Measurements from ENCODE around the gene CCDC142. TPM values are rescaled to one million over a fixed set of nuclear protein-coding genes. Genes with fewer than 3 reads are reported as not detected.

The CCDC142 gene
- polyA plus RNA-seq, 1 of the 3 experiments (the other 2 are of a cell fraction): 8.7 TPM

DNA sequence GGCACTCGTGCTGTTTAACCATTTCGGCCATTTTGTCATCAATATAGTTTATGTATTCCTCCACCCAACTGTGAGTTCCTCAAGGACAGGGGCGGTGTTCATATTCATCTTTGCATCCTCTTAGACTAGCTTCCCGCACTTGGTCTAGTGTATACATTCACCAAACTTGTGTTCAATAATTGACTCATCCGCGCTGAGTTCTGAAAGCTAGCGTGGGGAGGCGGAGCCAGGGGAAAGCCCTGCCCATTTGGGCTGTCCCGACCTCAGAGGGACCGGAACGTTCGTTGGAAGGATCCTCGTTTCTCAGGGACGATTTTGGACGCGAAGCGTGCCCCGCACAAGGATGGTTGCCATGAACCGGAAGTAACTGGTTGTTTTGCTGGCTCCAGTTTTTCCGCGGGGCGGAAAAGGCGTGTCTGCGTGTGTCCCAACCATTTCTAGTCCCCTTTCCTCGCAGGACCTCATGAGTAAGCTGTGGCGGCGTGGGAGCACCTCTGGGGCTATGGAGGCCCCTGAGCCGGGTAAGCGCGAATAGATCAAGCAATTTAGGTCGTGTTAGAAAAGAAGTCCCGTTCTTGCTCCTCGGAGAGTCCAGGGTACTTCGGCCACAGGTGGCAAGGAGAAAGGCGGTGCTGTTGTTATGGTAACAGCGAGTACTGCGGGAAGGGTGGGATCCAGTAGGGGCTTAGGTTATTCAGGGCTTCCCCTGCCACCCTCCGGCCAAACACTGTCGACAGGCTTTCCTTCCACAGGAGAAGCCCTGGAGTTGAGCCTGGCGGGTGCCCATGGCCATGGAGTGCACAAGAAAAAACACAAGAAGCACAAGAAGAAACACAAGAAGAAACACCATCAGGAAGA lies 27.9 kb downstream of the CCDC142 start, which contains the start of gene INO80B:
Gene INO80B (plus strand): TSS at position 434 of the 858 bp plus-strand sequence. CDS start 30 bp downstream, at position 464.
- peak within 1 kb of the TSS; percentile 95 for H3K4me2 ChIP-seq
- H3K4me3 ChIP-seq (ENCODE audit: low read depth in 2 of 2, low read length in 1 of 2): peak within 1 kb of the TSS; percentile 88
- no peaks in the 10 kb centered on the region for H3K9me2 ChIP-seq
- H3K9ac ChIP-seq: peak within 1 kb of the TSS; percentile 74
- peaks cover 14 to 26% of the 10 kb centered on the region in 2 experiments; a peak in 3 of 4 replicates for H3K4me1 ChIP-seq (ENCODE audit: control insufficient read depth in 1 of 2, insufficient read depth in 2 of 2, low read depth in 1 of 2, low read length in 1 of 2)
- peaks cover 0 to 6% of the 10 kb centered on the region in 2 experiments for H3K36me3 ChIP-seq (replicated peaks in 1 of 2; ENCODE audit: control insufficient read depth in 1 of 2, insufficient read depth in 2 of 2, low read length in 1 of 2)
- no peaks in the 10 kb centered on the region for H3K9me3 ChIP-seq
- WGBS (ENCODE audit: low lambda C conversion rate): 1% methylated on average over 19 of the region's 40 CpGs
- peak within 1 kb of the TSS; percentile 33 to 77; a peak in 3 of 4 replicates for H3K27ac ChIP-seq (ENCODE audit: low read depth in 2 of 2, low read length in 1 of 2)
- peaks cover 29% of the 10 kb centered on the region for H3K79me2 ChIP-seq (ENCODE audit: insufficient read depth)
- ChIA-PET POLR2A (interaction anchor here (0.5 to 2.8 kb wide), 8 partner anchors 15 to 99 kb away, joined by 3 to 17 read pairs (median 5); partner anchors contain the start of genes C2orf81, CCDC142, LOXL3 and MRPL53), CTCF (interaction anchor here (1.0 to 3.0 kb wide), 8 partner anchors 10 to 205 kb away, joined by 3 to 10 read pairs (median 6); partner anchors contain the start of genes MOGS and PCGF1)
- no peaks in the 10 kb centered on the region for H3K27me3 ChIP-seq (ENCODE audit: insufficient read depth)
- no peaks in the 10 kb centered on the region for H4K20me1 ChIP-seq (ENCODE audit: insufficient read depth)
- DNase-seq: peak; percentile 81
- peaks cover 7% of the 10 kb centered on the region for H3F3A ChIP-seq (replicated peaks; ENCODE audit: insufficient read depth)
- peak within 1 kb of the TSS; percentile 82 for H2AFZ ChIP-seq (ENCODE audit: low read depth)
- TF ChIP-seq MXI1 (IDR thresholded peaks at IDR 0.05; ENCODE audit: low read depth, low read length): peak; percentile 99
- peak; percentile 91 for TF ChIP-seq CHD2 (IDR thresholded peaks at IDR 0.05; ENCODE audit: low read length, partially characterized antibody)
- TF ChIP-seq RFX5 (IDR thresholded peaks at IDR 0.05; ENCODE audit: low read length): 0 out of 2 replicates have a peak, but pooled peaks have one; percentile 26
- TF ChIP-seq NFIC (IDR thresholded peaks at IDR 0.05; ENCODE audit: borderline replicate concordance): peak; percentile 10; the same call in 1 of the 2 replicates
- TF ChIP-seq, protein P1, sequence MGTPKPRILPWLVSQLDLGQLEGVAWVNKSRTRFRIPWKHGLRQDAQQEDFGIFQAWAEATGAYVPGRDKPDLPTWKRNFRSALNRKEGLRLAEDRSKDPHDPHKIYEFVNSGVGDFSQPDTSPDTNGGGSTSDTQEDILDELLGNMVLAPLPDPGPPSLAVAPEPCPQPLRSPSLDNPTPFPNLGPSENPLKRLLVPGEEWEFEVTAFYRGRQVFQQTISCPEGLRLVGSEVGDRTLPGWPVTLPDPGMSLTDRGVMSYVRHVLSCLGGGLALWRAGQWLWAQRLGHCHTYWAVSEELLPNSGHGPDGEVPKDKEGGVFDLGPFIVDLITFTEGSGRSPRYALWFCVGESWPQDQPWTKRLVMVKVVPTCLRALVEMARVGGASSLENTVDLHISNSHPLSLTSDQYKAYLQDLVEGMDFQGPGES (IDR thresholded peaks at IDR 0.05; ENCODE audit: low read depth, low read length): no peak
- TF ChIP-seq, protein P2, sequence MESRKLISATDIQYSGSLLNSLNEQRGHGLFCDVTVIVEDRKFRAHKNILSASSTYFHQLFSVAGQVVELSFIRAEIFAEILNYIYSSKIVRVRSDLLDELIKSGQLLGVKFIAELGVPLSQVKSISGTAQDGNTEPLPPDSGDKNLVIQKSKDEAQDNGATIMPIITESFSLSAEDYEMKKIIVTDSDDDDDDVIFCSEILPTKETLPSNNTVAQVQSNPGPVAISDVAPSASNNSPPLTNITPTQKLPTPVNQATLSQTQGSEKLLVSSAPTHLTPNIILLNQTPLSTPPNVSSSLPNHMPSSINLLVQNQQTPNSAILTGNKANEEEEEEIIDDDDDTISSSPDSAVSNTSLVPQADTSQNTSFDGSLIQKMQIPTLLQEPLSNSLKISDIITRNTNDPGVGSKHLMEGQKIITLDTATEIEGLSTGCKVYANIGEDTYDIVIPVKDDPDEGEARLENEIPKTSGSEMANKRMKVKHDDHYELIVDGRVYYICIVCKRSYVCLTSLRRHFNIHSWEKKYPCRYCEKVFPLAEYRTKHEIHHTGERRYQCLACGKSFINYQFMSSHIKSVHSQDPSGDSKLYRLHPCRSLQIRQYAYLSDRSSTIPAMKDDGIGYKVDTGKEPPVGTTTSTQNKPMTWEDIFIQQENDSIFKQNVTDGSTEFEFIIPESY (IDR thresholded peaks at IDR 0.05; ENCODE audit: borderline replicate concordance, low read depth): 0 out of 2 replicates have a peak, but pooled peaks have one; percentile 56
- no peak for TF ChIP-seq GATA2 (CRISPR knock-in tag; IDR thresholded peaks at IDR 0.05)
- TF ChIP-seq ELF1 (IDR thresholded peaks at IDR 0.05): peak; percentile 99
- TF ChIP-seq TAF1 (IDR thresholded peaks at IDR 0.05; ENCODE audit: borderline replicate concordance, low read depth, low read length): peak; percentile 69; the same call in 1 of the 2 replicates
- peak; percentile 71 for TF ChIP-seq POLR2AphosphoS5 (IDR thresholded peaks at IDR 0.05; ENCODE audit: low read depth, low read length)
- TF ChIP-seq, protein P3, sequence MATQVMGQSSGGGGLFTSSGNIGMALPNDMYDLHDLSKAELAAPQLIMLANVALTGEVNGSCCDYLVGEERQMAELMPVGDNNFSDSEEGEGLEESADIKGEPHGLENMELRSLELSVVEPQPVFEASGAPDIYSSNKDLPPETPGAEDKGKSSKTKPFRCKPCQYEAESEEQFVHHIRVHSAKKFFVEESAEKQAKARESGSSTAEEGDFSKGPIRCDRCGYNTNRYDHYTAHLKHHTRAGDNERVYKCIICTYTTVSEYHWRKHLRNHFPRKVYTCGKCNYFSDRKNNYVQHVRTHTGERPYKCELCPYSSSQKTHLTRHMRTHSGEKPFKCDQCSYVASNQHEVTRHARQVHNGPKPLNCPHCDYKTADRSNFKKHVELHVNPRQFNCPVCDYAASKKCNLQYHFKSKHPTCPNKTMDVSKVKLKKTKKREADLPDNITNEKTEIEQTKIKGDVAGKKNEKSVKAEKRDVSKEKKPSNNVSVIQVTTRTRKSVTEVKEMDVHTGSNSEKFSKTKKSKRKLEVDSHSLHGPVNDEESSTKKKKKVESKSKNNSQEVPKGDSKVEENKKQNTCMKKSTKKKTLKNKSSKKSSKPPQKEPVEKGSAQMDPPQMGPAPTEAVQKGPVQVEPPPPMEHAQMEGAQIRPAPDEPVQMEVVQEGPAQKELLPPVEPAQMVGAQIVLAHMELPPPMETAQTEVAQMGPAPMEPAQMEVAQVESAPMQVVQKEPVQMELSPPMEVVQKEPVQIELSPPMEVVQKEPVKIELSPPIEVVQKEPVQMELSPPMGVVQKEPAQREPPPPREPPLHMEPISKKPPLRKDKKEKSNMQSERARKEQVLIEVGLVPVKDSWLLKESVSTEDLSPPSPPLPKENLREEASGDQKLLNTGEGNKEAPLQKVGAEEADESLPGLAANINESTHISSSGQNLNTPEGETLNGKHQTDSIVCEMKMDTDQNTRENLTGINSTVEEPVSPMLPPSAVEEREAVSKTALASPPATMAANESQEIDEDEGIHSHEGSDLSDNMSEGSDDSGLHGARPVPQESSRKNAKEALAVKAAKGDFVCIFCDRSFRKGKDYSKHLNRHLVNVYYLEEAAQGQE (IDR thresholded peaks at IDR 0.05; ENCODE audit: low read depth, low read length): no peak
- TF ChIP-seq GABPA (IDR thresholded peaks at IDR 0.05; ENCODE audit: low read depth): peak; percentile 99
- TF ChIP-seq, protein P4, sequence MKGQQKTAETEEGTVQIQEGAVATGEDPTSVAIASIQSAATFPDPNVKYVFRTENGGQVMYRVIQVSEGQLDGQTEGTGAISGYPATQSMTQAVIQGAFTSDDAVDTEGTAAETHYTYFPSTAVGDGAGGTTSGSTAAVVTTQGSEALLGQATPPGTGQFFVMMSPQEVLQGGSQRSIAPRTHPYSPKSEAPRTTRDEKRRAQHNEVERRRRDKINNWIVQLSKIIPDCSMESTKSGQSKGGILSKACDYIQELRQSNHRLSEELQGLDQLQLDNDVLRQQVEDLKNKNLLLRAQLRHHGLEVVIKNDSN (IDR thresholded peaks at IDR 0.05; ENCODE audit: borderline replicate concordance, low read depth): peak; percentile 36; the same call in 1 of the 2 replicates
- peak in 1 of 2 experiments; percentile 8; a peak in 1 of 4 replicates for TF ChIP-seq EP300 (IDR thresholded peaks at IDR 0.05; ENCODE audit: borderline replicate concordance in 1 of 2, low read depth in 1 of 2, low read length in 1 of 2)
- TF ChIP-seq TEAD4 (IDR thresholded peaks at IDR 0.05; ENCODE audit: borderline replicate concordance, insufficient read depth): no peak
- TF ChIP-seq, protein P5, sequence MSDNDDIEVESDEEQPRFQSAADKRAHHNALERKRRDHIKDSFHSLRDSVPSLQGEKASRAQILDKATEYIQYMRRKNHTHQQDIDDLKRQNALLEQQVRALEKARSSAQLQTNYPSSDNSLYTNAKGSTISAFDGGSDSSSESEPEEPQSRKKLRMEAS (IDR thresholded peaks at IDR 0.05; ENCODE audit: low read depth): peak; percentile 86
- TF ChIP-seq FOSL2 (IDR thresholded peaks at IDR 0.05; ENCODE audit: borderline replicate concordance, low read depth): no peak
- TF ChIP-seq MEF2A (IDR thresholded peaks at IDR 0.05; ENCODE audit: borderline replicate concordance, low read depth): no peak
- peak; percentile 5; the same call in 1 of the 2 replicates for TF ChIP-seq JUND (IDR thresholded peaks at IDR 0.05)
- TF ChIP-seq, protein P6, sequence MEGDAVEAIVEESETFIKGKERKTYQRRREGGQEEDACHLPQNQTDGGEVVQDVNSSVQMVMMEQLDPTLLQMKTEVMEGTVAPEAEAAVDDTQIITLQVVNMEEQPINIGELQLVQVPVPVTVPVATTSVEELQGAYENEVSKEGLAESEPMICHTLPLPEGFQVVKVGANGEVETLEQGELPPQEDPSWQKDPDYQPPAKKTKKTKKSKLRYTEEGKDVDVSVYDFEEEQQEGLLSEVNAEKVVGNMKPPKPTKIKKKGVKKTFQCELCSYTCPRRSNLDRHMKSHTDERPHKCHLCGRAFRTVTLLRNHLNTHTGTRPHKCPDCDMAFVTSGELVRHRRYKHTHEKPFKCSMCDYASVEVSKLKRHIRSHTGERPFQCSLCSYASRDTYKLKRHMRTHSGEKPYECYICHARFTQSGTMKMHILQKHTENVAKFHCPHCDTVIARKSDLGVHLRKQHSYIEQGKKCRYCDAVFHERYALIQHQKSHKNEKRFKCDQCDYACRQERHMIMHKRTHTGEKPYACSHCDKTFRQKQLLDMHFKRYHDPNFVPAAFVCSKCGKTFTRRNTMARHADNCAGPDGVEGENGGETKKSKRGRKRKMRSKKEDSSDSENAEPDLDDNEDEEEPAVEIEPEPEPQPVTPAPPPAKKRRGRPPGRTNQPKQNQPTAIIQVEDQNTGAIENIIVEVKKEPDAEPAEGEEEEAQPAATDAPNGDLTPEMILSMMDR (IDR thresholded peaks at IDR 0.05): no peak
- TF ChIP-seq FOXJ3 (CRISPR knock-in tag; IDR thresholded peaks at IDR 0.05): no peak

Data from SK-N-SH (cell line).